HCT116 (cell line): ENCODE measurements around the gene GPR146. TPM values are rescaled to one million over a fixed set of nuclear protein-coding genes. Genes with fewer than 3 reads are reported as not detected.
A peak's percentile ranks its signal among the peaks of the same experiment; 100 is the strongest.

ENCODE experiments used
- ATAC-seq: fragments of 200-7000 bp; cut with Tn5 transposase; 2 replicates; pipeline ENCODE4 v1.9.1; 2020; ENCODE audit warnings: mild to moderate bottlenecking, moderate library complexity
- BruUV-seq: library from RNA; stranded (reverse); fragments of 400-500 nt; replicated peaks from 2 replicates; lab custom pipeline; 2021; lab: Mats Ljungman, UMichigan
- CTCF ChIA-PET: fragments of 300-600 bp; sonication (Branson Sonifier 250); formaldehyde crosslinking; loops from one replicate; lab custom pipeline; 2021; ENCODE audit warnings: antibody characterized with exemption; lab: Charles Lee
- POLR2A ChIA-PET: fragments of 300-600, 350-600 bp; sonication (Branson Sonifier 250); formaldehyde crosslinking; loops from one replicate; lab custom pipeline; 2021; ENCODE audit warnings: antibody characterized with exemption; lab: Charles Lee
- RAD21 ChIA-PET, 2 experiments: fragments of 300-600 bp; sonication (Branson Sonifier 250); formaldehyde crosslinking; loops; one replicate each; lab custom pipeline; 2023; ENCODE audit warnings: low total read pairs in 2 of 2; ENCODE audit not compliant: uncharacterized antibody in 2 of 2, unreplicated experiment in 2 of 2, low non-redundant PET in 1 of 2; lab: Charles Lee
- DNase-seq: peaks from one replicate; pipeline ENCODE4 v3.0.0-alpha.2; 2010; ENCODE audit warnings: low read depth, low spot score
- H2AFZ ChIP-seq: fragments of 200-600 bp; shearing (Covaris generic), sonication (generic); 2 replicates; pipeline ENCODE4 v1.6.1; 2017; ENCODE audit warnings: low read depth, mixed run types, mixed read lengths, antibody characterized with exemption, low read length; ENCODE audit not compliant: poor library complexity, severe bottlenecking
- H3K27ac ChIP-seq: 2 replicates; pipeline ENCODE4 v1.5.1; 2012; ENCODE audit warnings: low read depth, low read length
- H3K27me3 ChIP-seq: fragments of 200-600 bp; sonication (generic); 2 replicates; pipeline ENCODE4 v1.6.1; 2016; ENCODE audit warnings: mixed run types, low read length, mixed read lengths; ENCODE audit not compliant: insufficient read depth
- H3K36me3 ChIP-seq, 2 experiments: fragments of 200-500 bp in 1 of 2; fragments of 200-600 bp in 1 of 2; sonication (Bioruptor generic) in 1 of 2; sonication (generic) in 1 of 2; 2 replicates each; pipeline versions ENCODE4 v1.5.1 to v1.6.1; 2014 to 2016; ENCODE audit warnings: low read length in 2 of 2, inconsistent platforms in 1 of 2, mixed read lengths in 1 of 2, mixed run types in 1 of 2; ENCODE audit not compliant: insufficient read depth in 2 of 2, control insufficient read depth in 1 of 2
- H3K4me1 ChIP-seq, 2 experiments: fragments of 200-600 bp in 1 of 2; sonication (generic) in 1 of 2; 2 replicates each; pipeline versions ENCODE4 v1.5.1 to v1.6.1; 2012 to 2017; ENCODE audit warnings: low read length in 2 of 2, inconsistent platforms in 1 of 2, mild to moderate bottlenecking in 1 of 2, mixed read lengths in 1 of 2, mixed run types in 1 of 2, moderate library complexity in 1 of 2; ENCODE audit not compliant: insufficient read depth in 2 of 2, control insufficient read depth in 1 of 2
- H3K4me2 ChIP-seq: fragments of 200-600 bp; sonication (generic); 2 replicates; pipeline ENCODE4 v1.6.1; 2017; ENCODE audit warnings: mixed run types, low read length, mixed read lengths
- H3K4me3 ChIP-seq, 2 experiments: fragments of 200-600 bp in 1 of 2; sonication (generic) in 1 of 2; replicated peaks in 1 of 2; 2 replicates each; pipeline ENCODE4 v1.5.1; 2011 to 2016; ENCODE audit warnings: low read length in 2 of 2, control low read depth in 1 of 2, low read depth in 1 of 2, mild to moderate bottlenecking in 1 of 2, mixed read lengths in 1 of 2, mixed run types in 1 of 2
- H3K79me2 ChIP-seq: fragments of 200-600 bp; sonication (generic); 2 replicates; pipeline ENCODE4 v1.6.1; 2017; ENCODE audit warnings: mild to moderate bottlenecking, mixed run types, low read length, moderate library complexity, mixed read lengths; ENCODE audit not compliant: insufficient read depth
- H3K9ac ChIP-seq: fragments of 200-600 bp; sonication (generic); 2 replicates; pipeline ENCODE4 v1.6.1; 2016; ENCODE audit warnings: low read length, mixed read lengths
- H3K9me2 ChIP-seq: fragments of 200-600 bp; sonication (generic), shearing (Covaris generic); 2 replicates; pipeline ENCODE4 v1.6.1; 2017; ENCODE audit warnings: mixed run types, mild to moderate bottlenecking, moderate library complexity; ENCODE audit not compliant: insufficient read depth
- H3K9me3 ChIP-seq, 2 experiments: fragments of 200-500 bp in 1 of 2; fragments of 200-600 bp in 1 of 2; sonication (Bioruptor generic) in 1 of 2; sonication (generic) in 1 of 2; 2 replicates each; pipeline ENCODE4 v1.6.1; 2014 to 2017; ENCODE audit warnings: low read length in 2 of 2, mixed read lengths in 2 of 2, inconsistent platforms in 1 of 2, low read depth in 1 of 2, mild to moderate bottlenecking in 1 of 2, mixed run types in 1 of 2, moderate library complexity in 1 of 2; ENCODE audit not compliant: control insufficient read depth in 1 of 2, insufficient read depth in 1 of 2
- H4K20me1 ChIP-seq: fragments of 200-600 bp; sonication (generic), shearing (Covaris generic); 2 replicates; pipeline ENCODE4 v1.6.1; 2017; ENCODE audit warnings: mixed run types, mild to moderate bottlenecking, moderate library complexity; ENCODE audit not compliant: insufficient read depth
- CEBPB ChIP-seq: IDR thresholded peaks from 2 replicates; pipeline ENCODE4 v1.6.1; 2012; ENCODE audit warnings: low read depth
- ELF1 ChIP-seq: IDR thresholded peaks from 2 replicates; pipeline ENCODE4 v1.6.1; 2012; ENCODE audit warnings: low read depth, borderline replicate concordance
- MAX ChIP-seq: IDR thresholded peaks from 2 replicates; pipeline ENCODE4 v1.6.1; 2012
- POLR2AphosphoS5 ChIP-seq: IDR thresholded peaks from 2 replicates; pipeline ENCODE4 v1.6.1; 2011; ENCODE audit warnings: mild to moderate bottlenecking, low read depth, low read length, moderate library complexity
- RAD21 ChIP-seq: IDR thresholded peaks from 2 replicates; pipeline ENCODE4 v1.6.1; 2012; ENCODE audit warnings: low read depth, mild to moderate bottlenecking
- REST ChIP-seq: IDR thresholded peaks from 2 replicates; pipeline ENCODE4 v1.6.1; 2012; ENCODE audit warnings: low read depth
- SRF ChIP-seq: IDR thresholded peaks from 2 replicates; pipeline ENCODE4 v1.6.1; 2012; ENCODE audit warnings: low read depth
- ZBTB33 ChIP-seq: IDR thresholded peaks from 2 replicates; pipeline ENCODE4 v1.6.1; 2011; ENCODE audit warnings: mild to moderate bottlenecking, low read length, moderate library complexity; ENCODE audit not compliant: insufficient replicate concordance; ENCODE audit errors: extremely low read depth
- intact Hi-C: fragments of 100-400 bp; cut with micrococcal nuclease; formaldehyde crosslinking; loops from 2 replicates; pipeline ENCODE4 v1.10.0; 2022
- total RNA-seq: library from RNA; stranded (reverse); gene quantifications from one replicate; pipeline ENCODE4 v1.2.1, GENCODE V29; 2021; ENCODE audit not compliant: unreplicated experiment
- TF ChIP-seq, protein P1 (sequence below): IDR thresholded peaks from 2 replicates; pipeline ENCODE4 v1.6.1; 2012

The GPR146 gene
- total RNA-seq, 1 experiment from 2014 or later: 2.4 TPM

- Histone ChIP-seq H3K36me3 (no peaks in the 10 kb centered on the region), H3K27ac (no peak overlapping the region; the same call in 1 of the 2 replicates), H3K9me2 (no peaks in the 10 kb centered on the region), H3K27me3 (no peaks in the 10 kb centered on the region), H3K4me3 (peak overlapping the region in 1 of 2 experiments; percentile 50; a peak in 2 of 4 replicates), H3K9me3 (no peaks in the 10 kb centered on the region), H3K4me1 (peaks cover 26 to 33% of the 10 kb centered on the region in 2 experiments), H2AFZ (no peak overlapping the region), H4K20me1 (no peaks in the 10 kb centered on the region; the same call in 1 of the 2 replicates), H3K4me2 (peak overlapping the region; percentile 82), H3K9ac (peak overlapping the region; percentile 62), H3K79me2 (peaks cover 16% of the 10 kb centered on the region)
- no peak for TF ChIP-seq CEBPB
- TF ChIP-seq ZBTB33: no peak
- no peak for TF ChIP-seq SRF
- TF ChIP-seq POLR2AphosphoS5: no peak
- TF ChIP-seq ELF1: no peak
- no peak for TF ChIP-seq MAX
- TF ChIP-seq, protein P1, sequence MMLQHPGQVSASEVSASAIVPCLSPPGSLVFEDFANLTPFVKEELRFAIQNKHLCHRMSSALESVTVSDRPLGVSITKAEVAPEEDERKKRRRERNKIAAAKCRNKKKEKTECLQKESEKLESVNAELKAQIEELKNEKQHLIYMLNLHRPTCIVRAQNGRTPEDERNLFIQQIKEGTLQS: no peak
- TF ChIP-seq RAD21: no peak
- no peak for TF ChIP-seq REST
- ChIA-PET CTCF (interaction anchor here (1.5 kb wide), 1 partner anchor 96 kb away, joined by 5 read pairs; no protein-coding TSS in a partner anchor), POLR2A (no interaction called here), RAD21 (interaction anchor here in 1 of 2 experiments (0.6 kb wide), 1 partner anchor 29 kb away, joined by 3 read pairs; no protein-coding TSS in a partner anchor)
- ATAC-seq (no peak), DNase-seq (no peak)
- BruUV-seq: no TSS peak
- intact Hi-C loops: loop anchor here (2.0 to 5.0 kb wide), 2 partner anchors 50 to 89 kb away; a partner anchor contains a TSS
Measured at GRCh38 chr7:1087465-1087814, 43.1 kb downstream of the GPR146 start.
